ENCODE data around the gene CXCL1.

The CXCL1 gene

GRCh38 chr4:73917081-73917501, 47.9 kb downstream of the CXCL1 start:
- DNase-seq (ENCODE audit: low read depth), result no peak

GRCh38 chr4:73918058-73918457, 48.9 kb downstream of the CXCL1 start:
- no peak for DNase-seq (ENCODE audit: low read depth)

GRCh38 chr4:73919691-73920090, 50.5 kb downstream of the CXCL1 start:
- no peak for DNase-seq (ENCODE audit: low read depth)

Data from activated T-helper 1 cell treated with Interleukin-2 at 50 U/mL for 16 hours (primary cell).